Gastrocnemius medialis (tissue), 4 donors: ENCODE results near the gene NR1H2. TPM values are rescaled to one million over a fixed set of nuclear protein-coding genes. Genes with fewer than 3 reads are reported as not detected.

ENCODE experiments used
- ATAC-seq, 2 donors: fragments of 150-250 bp; one replicate each; pipeline ENCODE4 v1.9.1; 2016
- DNase-seq, 2 donors: peaks; one replicate each; pipeline ENCODE4 v3.0.0-alpha.2; 2019
- H3K27ac ChIP-seq, 4 donors: fragments of 200-600 bp; sonication (generic); 1 replicate in 1 of 4; 2 replicates in 3 of 4; pipeline ENCODE4 v1.5.1; 2016 to 2018; ENCODE audit warnings: mild to moderate bottlenecking in 2 of 4, moderate library complexity in 1 of 4
- H3K27me3 ChIP-seq, 3 donors: fragments of 200-600 bp; sonication (generic) in 2 of 3; 1 replicate in 1 of 3; 2 replicates in 2 of 3; pipeline versions ENCODE4 v1.5.1 to v1.6.0; 2016 to 2019; ENCODE audit warnings: mild to moderate bottlenecking in 1 of 3, moderate library complexity in 1 of 3
- H3K36me3 ChIP-seq, 2 donors: fragments of 200-600 bp; sonication (generic) in 1 of 2; one replicate each; pipeline ENCODE4 v1.5.1; 2017 to 2018
- H3K4me1 ChIP-seq, 2 donors: fragments of 200-600 bp; sonication (generic) in 1 of 2; one replicate each; pipeline ENCODE4 v1.5.1; 2016 to 2017; ENCODE audit warnings: mild to moderate bottlenecking in 2 of 2
- H3K4me3 ChIP-seq, 4 donors: fragments of 200-600 bp; sonication (generic) in 3 of 4; 1 replicate in 1 of 4; 2 replicates in 3 of 4; pipeline ENCODE4 v1.5.1; 2016 to 2019; ENCODE audit warnings: mild to moderate bottlenecking in 2 of 4
- H3K9me3 ChIP-seq, 3 donors: fragments of 200-600 bp; sonication (generic) in 2 of 3; 1 replicate in 1 of 3; 2 replicates in 2 of 3; pipeline ENCODE4 v1.5.1; 2016 to 2019
- CTCF ChIP-seq, 5 experiments: fragments of 450-650 bp in 3 of 5; fragments of 200-600 bp in 2 of 5; sonication (generic) in 2 of 5; IDR thresholded peaks in 4 of 5; conservative IDR thresholded peaks in 1 of 5; 1 replicate in 4 of 5; 2 replicates in 1 of 5; pipeline ENCODE4 v1.5.1; 2016 to 2019; ENCODE audit warnings: antibody characterized with exemption in 5 of 5, mild to moderate bottlenecking in 3 of 5, moderate library complexity in 3 of 5
- POLR2A ChIP-seq, 2 donors: fragments of 450-650 bp; IDR thresholded peaks; one replicate each; pipeline ENCODE4 v1.6.1; 2017; ENCODE audit warnings: antibody characterized with exemption in 2 of 2, mild to moderate bottlenecking in 2 of 2, moderate library complexity in 2 of 2
- in situ Hi-C, 4 donors: fragments of 200-750 bp; cut with MboI; loops; one replicate each; pipeline versions ENCODE4 v1.15.0 to v1.8.0; 2017; ENCODE audit warnings: low sequenced_read_pairs in 4 of 4
- intact Hi-C: fragments of 100-400 bp; cut with DNase I; formaldehyde crosslinking; loops from one replicate; pipeline ENCODE4 v1.15.1; 2023; ENCODE audit warnings: low total_unique reads
- total RNA-seq, 4 donors: library from RNA; depleted of rRNA; stranded (reverse); fragments of >200 nt; gene quantifications; one replicate each; pipeline versions ENCODE4 v1.1.0 to v1.2.3, GENCODE V29; 2016

Gene NR1H2
- total RNA-seq, 4 donors from 2014 or later, result 155 to 232 (median 200) TPM

- in situ Hi-C loops (no loop called here), intact Hi-C loops (no loop called here)
- no peak overlapping the region for H3K4me3 ChIP-seq
- no peak overlapping the region for H3K27ac ChIP-seq
- ATAC-seq (no peak), DNase-seq (no peak)
- H3K36me3 ChIP-seq, result no peaks in the 10 kb centered on the region
- no peaks in the 10 kb centered on the region for H3K9me3 ChIP-seq
- H3K27me3 ChIP-seq, result no peaks in the 10 kb centered on the region
- TF ChIP-seq CTCF (IDR thresholded peaks at IDR 0.05 in 4 of 5, conservative IDR thresholded peaks at IDR 0.05 in 1 of 5), result no peak
- TF ChIP-seq POLR2A (IDR thresholded peaks at IDR 0.05), result no peak
- no peaks in the 10 kb centered on the region for H3K4me1 ChIP-seq
Observed at GRCh38 chr19:50392759-50393158, 16.5 kb downstream of the NR1H2 start.

- no peaks in the 10 kb centered on the region for H3K36me3 ChIP-seq
- no peak for TF ChIP-seq POLR2A (IDR thresholded peaks at IDR 0.05)
- TF ChIP-seq CTCF (IDR thresholded peaks at IDR 0.05 in 4 of 5, conservative IDR thresholded peaks at IDR 0.05 in 1 of 5), result no peak
- H3K27ac ChIP-seq, result no peak overlapping the region
- H3K4me3 ChIP-seq, result no peak overlapping the region
- ATAC-seq (no peak), DNase-seq (no peak)
- no peaks in the 10 kb centered on the region for H3K4me1 ChIP-seq
- H3K9me3 ChIP-seq, result no peaks in the 10 kb centered on the region
- in situ Hi-C loops (no loop called here), intact Hi-C loops (no loop called here)
- no peaks in the 10 kb centered on the region for H3K27me3 ChIP-seq
Observed at GRCh38 chr19:50393589-50393988, 17.3 kb downstream of the NR1H2 start.

DNA sequence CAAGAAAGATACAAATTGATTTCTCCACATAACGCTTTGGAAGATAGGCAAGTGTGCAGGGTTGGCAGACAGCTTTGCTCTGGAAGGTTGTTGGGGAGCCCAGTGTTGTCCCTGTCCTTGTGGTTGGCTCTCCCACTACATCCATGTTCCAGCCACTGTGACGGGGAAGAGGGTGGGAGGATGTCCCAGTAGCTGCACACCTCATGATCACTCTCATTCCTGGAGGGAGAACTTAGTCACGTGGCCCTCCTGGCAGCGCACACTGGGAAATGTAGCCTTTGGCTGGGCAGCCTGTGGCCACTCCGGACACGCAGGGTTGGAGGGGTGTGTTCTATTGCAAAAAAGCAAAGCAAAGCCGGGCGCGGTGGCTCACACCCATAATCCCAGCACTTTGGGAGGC is 17.8 kb downstream of the NR1H2 start:
- no peak for DNase-seq
- peak in 1 of 2 donors; percentile 30 for ATAC-seq
- Histone ChIP-seq H3K27me3 (no peaks in the 10 kb centered on the region), H3K4me1 (no peaks in the 10 kb centered on the region), H3K27ac (no peak overlapping the region), H3K9me3 (no peaks in the 10 kb centered on the region), H3K36me3 (no peaks in the 10 kb centered on the region), H3K4me3 (no peak overlapping the region)
- TF ChIP-seq CTCF (IDR thresholded peaks at IDR 0.05 in 4 of 5, conservative IDR thresholded peaks at IDR 0.05 in 1 of 5) (no peak), POLR2A (IDR thresholded peaks at IDR 0.05) (no peak)
- in situ Hi-C loops (no loop called here), intact Hi-C loops (no loop called here)

DNA sequence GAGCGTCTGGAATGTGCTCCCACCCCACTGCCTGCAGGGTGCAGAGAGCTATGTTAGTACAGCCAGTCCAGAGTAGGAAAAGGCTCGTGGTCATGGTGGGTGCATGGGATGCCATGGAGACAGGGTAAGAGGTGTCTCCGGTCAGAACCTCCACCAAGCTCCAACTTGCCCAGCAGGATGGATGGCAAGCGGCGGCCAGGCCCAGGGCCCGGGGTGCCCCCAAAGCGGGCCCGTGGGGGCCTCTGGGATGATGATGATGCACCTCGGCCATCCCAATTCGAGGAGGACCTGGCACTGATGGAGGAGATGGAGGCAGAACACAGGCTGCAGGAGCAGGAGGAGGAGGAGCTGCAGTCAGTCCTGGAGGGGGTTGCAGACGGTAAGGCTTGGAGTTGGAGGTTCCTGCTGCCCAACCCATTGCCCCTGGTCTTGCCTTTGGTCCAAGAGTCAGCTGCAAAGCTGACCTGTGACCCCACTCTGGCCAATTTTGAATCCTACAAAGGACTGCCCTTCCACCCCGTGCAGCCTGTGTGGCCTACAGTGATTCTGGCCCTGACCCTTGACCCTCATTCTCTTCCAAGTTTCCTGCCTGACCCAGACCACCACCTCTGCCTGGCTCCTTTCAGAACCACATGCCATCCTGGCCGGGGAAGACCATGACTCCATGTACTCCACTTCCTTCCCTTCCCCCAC is 22.6 kb downstream of the NR1H2 start:
- Histone ChIP-seq H3K9me3 (no peaks in the 10 kb centered on the region), H3K4me1 (no peaks in the 10 kb centered on the region), H3K27me3 (no peaks in the 10 kb centered on the region), H3K4me3 (no peak overlapping the region), H3K36me3 (peaks cover 0 to 8% of the 10 kb centered on the region in 2 donors), H3K27ac (no peak overlapping the region)
- intact Hi-C loops (no loop called here), in situ Hi-C loops (no loop called here)
- no peak for TF ChIP-seq POLR2A (IDR thresholded peaks at IDR 0.05)
- TF ChIP-seq CTCF (IDR thresholded peaks at IDR 0.05 in 4 of 5, conservative IDR thresholded peaks at IDR 0.05 in 1 of 5), result no peak
- DNase-seq (no peak), ATAC-seq (no peak)

DNA sequence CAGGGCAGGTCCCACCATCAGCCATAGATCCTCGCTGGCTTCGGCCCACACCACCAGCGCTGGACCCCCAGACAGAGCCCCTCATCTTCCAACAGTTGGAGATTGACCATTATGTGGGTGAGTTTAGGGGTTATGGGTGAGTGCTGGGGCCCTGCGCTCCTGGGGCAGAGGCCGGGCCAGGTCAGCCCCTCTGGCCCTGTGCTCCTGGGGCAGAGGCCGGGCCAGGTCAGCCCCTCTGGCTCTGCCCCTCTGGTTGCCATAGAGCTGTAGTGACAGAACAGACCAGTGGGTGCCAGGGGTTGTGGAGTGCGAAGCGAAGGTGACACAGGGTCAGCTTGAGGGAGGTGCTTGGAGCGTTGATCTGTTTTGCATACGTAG is 23.1 kb downstream of the NR1H2 start:
- DNase-seq (no peak), ATAC-seq (no peak)
- in situ Hi-C loops, result no loop called here
- intact Hi-C loops, result no loop called here
- no peaks in the 10 kb centered on the region for H3K4me1 ChIP-seq
- no peak overlapping the region for H3K27ac ChIP-seq
- no peak overlapping the region for H3K4me3 ChIP-seq
- peaks cover 0 to 8% of the 10 kb centered on the region in 2 donors for H3K36me3 ChIP-seq
- no peak for TF ChIP-seq POLR2A (IDR thresholded peaks at IDR 0.05)
- H3K9me3 ChIP-seq, result no peaks in the 10 kb centered on the region
- no peaks in the 10 kb centered on the region for H3K27me3 ChIP-seq
